Choroid plexus epithelial cell (primary cell): ENCODE measurements around the gene SPEF2.

ENCODE experiments used
- DNase-seq: peaks from one replicate; pipeline ENCODE4 v3.0.0-alpha.2; 2010; ENCODE audit warnings: low read depth
- H3K4me3 ChIP-seq: 2 replicates; pipeline ENCODE4 v1.5.1; 2011; ENCODE audit warnings: low read depth, mild to moderate bottlenecking, control low read depth, low read length, moderate library complexity
- TF ChIP-seq, protein P1 (sequence below): conservative IDR thresholded peaks from 2 replicates; pipeline ENCODE4 v1.5.1; 2011; ENCODE audit warnings: low read depth, mild to moderate bottlenecking, control low read depth, inconsistent platforms, low read length, moderate library complexity

SPEF2 gene

DNA sequence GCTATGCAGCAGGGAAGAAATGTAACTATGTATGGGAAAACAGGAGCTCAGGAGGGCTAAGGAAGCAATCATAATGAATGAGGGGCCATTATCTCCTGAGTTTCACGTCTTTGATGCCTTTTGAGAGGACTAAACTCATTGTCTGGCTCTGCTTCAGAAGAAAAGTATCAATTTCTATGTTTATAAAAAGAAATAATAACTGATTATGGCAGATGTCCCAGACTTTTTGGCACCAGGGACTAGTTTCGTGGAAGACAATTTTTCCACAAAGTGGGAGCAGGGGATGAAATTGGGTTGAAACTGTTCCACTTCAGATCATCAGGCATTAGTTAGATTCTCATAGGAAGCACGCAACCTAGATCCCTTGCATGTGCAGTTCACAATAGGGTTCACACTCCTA lies 230.3 kb downstream of the SPEF2 start:
- TF ChIP-seq, protein P1, sequence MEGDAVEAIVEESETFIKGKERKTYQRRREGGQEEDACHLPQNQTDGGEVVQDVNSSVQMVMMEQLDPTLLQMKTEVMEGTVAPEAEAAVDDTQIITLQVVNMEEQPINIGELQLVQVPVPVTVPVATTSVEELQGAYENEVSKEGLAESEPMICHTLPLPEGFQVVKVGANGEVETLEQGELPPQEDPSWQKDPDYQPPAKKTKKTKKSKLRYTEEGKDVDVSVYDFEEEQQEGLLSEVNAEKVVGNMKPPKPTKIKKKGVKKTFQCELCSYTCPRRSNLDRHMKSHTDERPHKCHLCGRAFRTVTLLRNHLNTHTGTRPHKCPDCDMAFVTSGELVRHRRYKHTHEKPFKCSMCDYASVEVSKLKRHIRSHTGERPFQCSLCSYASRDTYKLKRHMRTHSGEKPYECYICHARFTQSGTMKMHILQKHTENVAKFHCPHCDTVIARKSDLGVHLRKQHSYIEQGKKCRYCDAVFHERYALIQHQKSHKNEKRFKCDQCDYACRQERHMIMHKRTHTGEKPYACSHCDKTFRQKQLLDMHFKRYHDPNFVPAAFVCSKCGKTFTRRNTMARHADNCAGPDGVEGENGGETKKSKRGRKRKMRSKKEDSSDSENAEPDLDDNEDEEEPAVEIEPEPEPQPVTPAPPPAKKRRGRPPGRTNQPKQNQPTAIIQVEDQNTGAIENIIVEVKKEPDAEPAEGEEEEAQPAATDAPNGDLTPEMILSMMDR: no peak
- DNase-seq: no peak
- H3K4me3 ChIP-seq: no peak overlapping the region

DNA sequence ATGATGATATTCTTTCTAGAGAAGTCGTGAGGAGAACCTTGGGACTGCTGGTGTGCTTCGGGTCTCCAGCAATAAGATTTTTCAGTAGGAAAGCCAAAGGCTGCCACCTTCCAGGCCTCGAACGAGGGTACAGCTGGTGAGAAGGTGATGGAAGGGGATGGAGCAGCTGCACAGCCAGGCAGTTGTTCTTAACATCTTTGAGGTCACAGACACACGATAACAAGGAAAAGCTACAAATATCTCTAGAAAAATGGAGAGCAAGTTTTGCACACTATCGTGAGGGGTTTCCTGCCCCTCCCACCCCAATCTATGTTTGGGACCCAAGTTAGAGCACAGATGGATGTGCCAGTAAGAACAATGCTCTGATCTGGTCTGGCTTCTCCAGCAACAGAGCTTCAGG lies 232.2 kb downstream of the SPEF2 start:
- TF ChIP-seq, protein P1: no peak
- DNase-seq: no peak

DNA sequence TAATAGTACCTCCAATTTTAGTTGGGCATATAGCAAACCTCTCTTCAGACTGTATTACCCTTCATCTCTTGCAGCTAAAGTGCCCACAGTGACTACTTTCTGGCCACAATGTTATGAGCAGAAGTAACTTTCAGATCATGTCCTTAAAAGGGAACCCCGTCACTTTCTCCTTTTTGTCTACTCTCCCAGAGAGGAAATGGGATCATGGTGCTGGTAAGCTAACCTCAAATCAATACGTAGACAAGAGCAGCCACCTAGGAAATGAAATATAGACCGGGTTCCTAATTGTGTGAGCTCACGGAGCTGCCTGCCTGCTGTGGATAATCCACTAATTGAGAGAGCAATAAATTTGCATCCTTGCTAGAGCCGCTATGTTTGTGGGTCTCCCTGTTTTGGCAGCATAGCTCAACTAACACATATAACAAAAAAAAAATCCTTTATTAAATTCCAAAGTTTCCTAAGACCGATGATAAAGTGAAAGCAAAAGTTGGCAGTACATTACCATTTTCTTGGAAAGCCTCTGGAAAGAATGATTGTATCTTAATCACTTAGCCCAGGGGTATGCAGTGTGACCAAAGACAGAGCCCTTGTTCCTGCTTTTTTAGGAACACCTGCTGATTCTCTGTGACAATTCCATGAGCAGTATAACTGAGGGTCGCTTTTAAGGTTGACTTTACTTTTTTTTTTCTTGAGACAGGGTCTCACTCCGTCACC lies 233.5 kb downstream of the SPEF2 start:
- H3K4me3 ChIP-seq: peak overlapping the region; percentile 30
- DNase-seq: peak; percentile 34
- TF ChIP-seq, protein P1: no peak

More for the DNA sequence above, 232.2 kb downstream of the SPEF2 start:
- H3K4me3 ChIP-seq: no peak overlapping the region

DNA sequence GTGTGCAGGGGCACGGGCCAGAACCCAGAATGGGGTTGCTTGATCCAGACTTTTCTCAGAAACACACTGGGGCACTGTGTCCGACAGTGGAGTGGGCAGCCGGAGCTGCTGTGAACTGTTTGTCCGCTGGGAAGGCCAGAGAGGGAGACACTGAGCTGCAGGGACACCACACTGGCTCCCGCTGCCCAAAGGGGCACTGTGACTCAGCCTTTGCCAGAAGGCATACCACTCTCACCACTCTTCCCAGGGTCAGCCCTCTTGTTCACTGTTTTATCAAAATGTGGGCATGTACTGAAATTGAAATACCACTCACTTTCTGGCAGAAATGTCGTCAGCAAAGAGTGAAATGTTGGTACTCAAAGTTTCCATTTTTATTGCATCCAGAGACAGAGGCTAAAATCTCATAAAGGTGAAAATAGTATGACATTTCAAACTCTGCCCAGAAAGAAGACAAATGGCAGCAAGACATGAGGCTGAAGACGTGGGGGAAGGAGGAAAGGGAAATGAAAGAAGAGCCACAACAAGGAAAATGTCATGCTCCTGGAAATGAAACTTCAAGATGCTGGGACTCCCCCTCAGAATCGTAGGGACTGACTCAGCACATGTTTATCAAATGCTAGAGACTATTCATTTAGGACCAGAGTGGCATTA lies 234.5 kb downstream of the SPEF2 start:
- TF ChIP-seq, protein P1: no peak
- peak; percentile 11 for DNase-seq
- no peak overlapping the region for H3K4me3 ChIP-seq

DNA sequence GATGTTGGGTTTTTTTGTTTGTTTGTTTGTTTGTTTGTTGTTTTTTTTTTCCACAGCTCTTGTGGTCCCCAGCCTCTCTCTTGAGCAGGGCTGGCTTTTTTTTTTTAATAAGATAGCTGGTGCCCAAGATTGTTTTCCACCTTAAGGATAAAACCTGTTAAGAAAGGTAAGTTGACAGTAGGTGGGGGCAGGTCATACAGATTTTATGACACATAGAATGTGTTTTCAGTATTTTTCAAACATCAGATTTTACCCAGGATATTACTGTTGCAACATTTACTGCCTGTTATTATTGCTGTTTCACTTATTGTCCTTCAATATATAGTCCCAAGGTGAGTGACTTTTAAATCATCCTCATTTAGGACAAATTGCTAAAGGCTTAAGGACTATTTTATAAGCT lies 235.1 kb downstream of the SPEF2 start:
- H3K4me3 ChIP-seq: no peak overlapping the region
- no peak for DNase-seq
- TF ChIP-seq, protein P1: no peak

DNA sequence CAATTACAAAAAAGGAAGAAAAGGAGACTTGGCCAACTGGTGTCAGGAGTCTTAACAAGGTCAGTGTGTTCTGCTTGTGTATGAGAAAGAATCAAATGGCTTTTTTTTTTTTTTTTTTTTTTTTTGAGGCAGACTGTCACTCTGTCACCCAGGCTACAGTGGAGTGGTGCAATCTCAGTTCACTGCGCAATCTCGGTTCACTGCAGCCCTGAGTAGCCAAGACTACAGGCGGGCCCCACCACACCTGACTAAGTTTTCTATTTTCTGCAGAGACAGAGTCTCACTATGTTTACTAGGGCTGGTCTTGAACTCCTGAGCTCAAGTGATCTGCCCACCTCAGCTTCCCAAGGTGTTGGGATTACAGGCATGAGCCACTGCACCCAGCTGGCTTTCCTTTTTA lies 236.0 kb downstream of the SPEF2 start:
- DNase-seq: no peak
- H3K4me3 ChIP-seq: no peak overlapping the region

More for the DNA sequence above, 236.0 kb downstream of the SPEF2 start:
- TF ChIP-seq, protein P1: no peak
